GM23248 (cell line): ENCODE measurements around the gene EFHC1.

Experiments
- EZH2 ChIP-seq: fragments of 200-600 bp; sonication (generic); IDR thresholded peaks from 2 replicates; pipeline ENCODE4 v1.6.1; 2018; ENCODE audit warnings: antibody characterized with exemption, mild to moderate bottlenecking; ENCODE audit not compliant: insufficient read depth, poor library complexity, severe bottlenecking
- EZH2phosphoT487 ChIP-seq: fragments of 200-600 bp; sonication (generic); IDR thresholded peaks from 2 replicates; pipeline ENCODE4 v1.6.1; 2018; ENCODE audit warnings: antibody characterized with exemption, moderate library complexity, mild to moderate bottlenecking, low read depth; ENCODE audit not compliant: insufficient read depth

GRCh38 chr6:52554684-52555280, 134.6 kb downstream of the EFHC1 start:
- TF ChIP-seq EZH2 (no peak), EZH2phosphoT487 (no peak)
